CD14-positive monocyte (primary cell): ENCODE data around the gene ARHGAP33. TPM values are rescaled to one million over a fixed set of nuclear protein-coding genes. Genes with fewer than 3 reads are reported as not detected.
"Not testable (repeated sequence)": the region's sequence is repeated elsewhere in the genome, so short reads cannot be mapped to it uniquely, and the experiment has no call there.

ENCODE experiments used
- DNase-seq, 3 donors: peaks; one replicate each; pipeline ENCODE4 v3.0.0-alpha.2; 2011 to 2022
- H2AFZ ChIP-seq: 2 replicates; pipeline ENCODE4 v1.6.0; 2012; ENCODE audit warnings: mild to moderate bottlenecking, low read depth, low read length, inconsistent platforms; ENCODE audit not compliant: insufficient read depth, poor library complexity, severe bottlenecking
- H3K27ac ChIP-seq, 2 donors: 1 replicate in 1 of 2; 2 replicates in 1 of 2; pipeline ENCODE4 v1.5.1; 2012 to 2013; ENCODE audit warnings: low read length in 2 of 2, control low read depth in 1 of 2, inconsistent platforms in 1 of 2, low read depth in 1 of 2, mild to moderate bottlenecking in 1 of 2
- H3K27me3 ChIP-seq, 2 donors: one replicate each; pipeline versions ENCODE4 v1.6.0 to v1.6.1; 2011 to 2013; ENCODE audit warnings: low read length in 2 of 2; ENCODE audit not compliant: control insufficient read depth in 2 of 2, insufficient read depth in 2 of 2
- H3K36me3 ChIP-seq, 2 donors: replicated peaks in 1 of 2; 1 replicate in 1 of 2; 2 replicates in 1 of 2; pipeline versions ENCODE4 v1.5.1 to v1.6.1; 2012 to 2013; ENCODE audit warnings: low read length in 2 of 2, control low read depth in 1 of 2, inconsistent platforms in 1 of 2, mild to moderate bottlenecking in 1 of 2; ENCODE audit not compliant: insufficient read depth in 2 of 2, control insufficient read depth in 1 of 2
- H3K4me1 ChIP-seq, 2 donors: 1 replicate in 1 of 2; 2 replicates in 1 of 2; pipeline versions ENCODE4 v1.5.1 to v1.6.1; 2012 to 2013; ENCODE audit warnings: low read length in 2 of 2, control low read depth in 1 of 2, inconsistent platforms in 1 of 2, mild to moderate bottlenecking in 1 of 2, moderate library complexity in 1 of 2; ENCODE audit not compliant: insufficient read depth in 2 of 2, control insufficient read depth in 1 of 2
- H3K4me2 ChIP-seq: replicated peaks from 2 replicates; pipeline ENCODE3; 2012; ENCODE audit warnings: low read length, moderate library complexity, mild to moderate bottlenecking; ENCODE audit not compliant: poor library complexity, severe bottlenecking; ENCODE audit errors: extremely low read depth
- H3K4me3 ChIP-seq, 3 experiments: fragments of 200-600 bp in 1 of 3; sonication (generic) in 1 of 3; replicated peaks in 1 of 3; 1 replicate in 2 of 3; 2 replicates in 1 of 3; pipeline ENCODE4 v1.5.1; 2011 to 2013; ENCODE audit warnings: low read length in 3 of 3, mild to moderate bottlenecking in 3 of 3, control low read depth in 2 of 3, low read depth in 2 of 3, inconsistent platforms in 1 of 3, moderate library complexity in 1 of 3
- H3K79me2 ChIP-seq: 2 replicates; pipeline ENCODE4 v1.6.0; 2012; ENCODE audit warnings: mild to moderate bottlenecking, control low read depth, inconsistent platforms, low read length, moderate library complexity; ENCODE audit not compliant: insufficient read depth
- H3K9ac ChIP-seq: 2 replicates; pipeline ENCODE4 v1.6.0; 2017; ENCODE audit warnings: low read length, mild to moderate bottlenecking; ENCODE audit not compliant: insufficient read depth, poor library complexity, severe bottlenecking
- H3K9me3 ChIP-seq, 2 donors: replicated peaks in 1 of 2; 1 replicate in 1 of 2; 2 replicates in 1 of 2; pipeline versions ENCODE4 v1.5.1 to v1.6.1; 2012 to 2013; ENCODE audit warnings: low read length in 2 of 2, control low read depth in 1 of 2; ENCODE audit not compliant: control insufficient read depth in 1 of 2, insufficient read depth in 1 of 2
- H4K20me1 ChIP-seq: 2 replicates; pipeline ENCODE4 v1.6.0; 2012; ENCODE audit warnings: mild to moderate bottlenecking, low read length, control low read depth, moderate library complexity; ENCODE audit not compliant: insufficient read depth
- H3K27ac Mint-ChIP-seq, 7 donors: one replicate each; pipeline ENCODE4 v1.8.0; 2020; ENCODE audit warnings: mild to moderate bottlenecking in 7 of 7, mixed read lengths in 7 of 7, moderate library complexity in 6 of 7, inconsistent platforms in 2 of 7
- H3K27me3 Mint-ChIP-seq, 3 donors: one replicate each; pipeline ENCODE4 v1.8.0; 2021 to 2022; ENCODE audit warnings: low read depth in 3 of 3, mild to moderate bottlenecking in 3 of 3, mixed read lengths in 3 of 3, moderate library complexity in 3 of 3, inconsistent platforms in 1 of 3
- H3K36me3 Mint-ChIP-seq, 2 donors: one replicate each; pipeline ENCODE4 v1.8.0; 2020; ENCODE audit warnings: mixed read lengths in 2 of 2, inconsistent platforms in 1 of 2, mild to moderate bottlenecking in 1 of 2
- H3K4me1 Mint-ChIP-seq: one replicate; pipeline ENCODE4 v1.8.0; 2020; ENCODE audit warnings: mild to moderate bottlenecking, mixed read lengths
- H3K4me3 Mint-ChIP-seq, 2 donors: one replicate each; pipeline ENCODE4 v1.8.0; 2020; ENCODE audit warnings: mild to moderate bottlenecking in 2 of 2, mixed read lengths in 2 of 2, moderate library complexity in 1 of 2
- H3K9me3 Mint-ChIP-seq, 7 donors: one replicate each; pipeline ENCODE4 v1.8.0; 2020 to 2022; ENCODE audit warnings: mixed read lengths in 7 of 7, mild to moderate bottlenecking in 6 of 7, moderate library complexity in 6 of 7, inconsistent platforms in 2 of 7
- WGBS: methylation state at CpG from one replicate; pipeline ENCODE4 v1.1.5; 2013; ENCODE audit warnings: missing lambda C conversion rate; ENCODE audit not compliant: insufficient coverage; 5-methylcytosine and 5-hydroxymethylcytosine counted together
- intact Hi-C, 2 donors: fragments of 100-400 bp; cut with micrococcal nuclease; formaldehyde crosslinking; loops; one replicate each; pipeline versions ENCODE4 v1.15.0 to v1.15.1; 2023
- polyA plus RNA-seq, 3 donors: library from polyadenylated mRNA; depleted of rRNA in 1 of 3; unstranded in 2 of 3; stranded (reverse) in 1 of 3; fragments of 300-500 nt in 2 of 3; fragments of >200 nt in 1 of 3; fragmentation: Illumina TruSeq in 2 of 3; gene quantifications; 1 replicate in 2 of 3; 2 replicates in 1 of 3; pipeline ENCODE4 v1.2.3, GENCODE V29; 2012 to 2021
- TF ChIP-seq, protein P1 (sequence below): fragments of 200-600 bp; IDR thresholded peaks from one replicate; pipeline ENCODE4 v1.8.0; 2022; ENCODE audit warnings: antibody characterized with exemption, mild to moderate bottlenecking

ARHGAP33 gene
- polyA plus RNA-seq, 3 donors = 8.6 TPM; not detected in 2

DNA sequence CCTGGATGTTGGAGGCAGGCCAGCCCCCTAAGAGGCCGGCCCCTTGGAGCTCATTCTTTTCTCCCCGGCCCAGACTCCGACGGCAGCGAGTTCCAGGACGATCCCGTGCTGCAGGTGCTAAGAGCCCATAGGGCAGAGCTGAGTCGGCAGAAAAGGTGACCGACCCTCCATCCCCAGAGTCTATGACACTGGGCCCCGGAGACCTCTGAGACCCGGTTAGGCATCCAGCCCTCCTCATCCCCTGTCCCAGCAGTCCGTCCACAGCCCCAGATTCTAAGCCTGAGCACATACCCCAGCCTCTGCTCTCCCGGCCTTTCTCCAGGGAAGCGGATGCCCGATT, 7.3 kb upstream of the ARHGAP33 start:
- H3K4me3 Mint-ChIP-seq = no peak overlapping the region
- H3K4me1 Mint-ChIP-seq = no peaks in the 10 kb centered on the region
- Histone ChIP-seq H2AFZ (no peak overlapping the region), H3K4me3 (no peak overlapping the region), H3K9ac (no peak overlapping the region), H3K36me3 (peaks cover 8 to 22% of the 10 kb centered on the region in 2 donors), H4K20me1 (no peaks in the 10 kb centered on the region), H3K4me2 (no peak overlapping the region), H3K27me3 (no peaks in the 10 kb centered on the region), H3K79me2 (no peaks in the 10 kb centered on the region), H3K4me1 (no peaks in the 10 kb centered on the region), H3K9me3 (no peaks in the 10 kb centered on the region), H3K27ac (no peak overlapping the region)
- intact Hi-C loops = no loop called here
- WGBS = 92% methylated on average over 12 of the region's 15 CpGs
- peaks cover 0 to 2% (median 0%) of the 10 kb centered on the region in 7 donors for H3K9me3 Mint-ChIP-seq
- H3K36me3 Mint-ChIP-seq = peaks cover 24 to 47% of the 10 kb centered on the region in 2 donors
- H3K27ac Mint-ChIP-seq = no peak overlapping the region
- no peak for DNase-seq
- no peaks in the 10 kb centered on the region for H3K27me3 Mint-ChIP-seq
- TF ChIP-seq, protein P1, sequence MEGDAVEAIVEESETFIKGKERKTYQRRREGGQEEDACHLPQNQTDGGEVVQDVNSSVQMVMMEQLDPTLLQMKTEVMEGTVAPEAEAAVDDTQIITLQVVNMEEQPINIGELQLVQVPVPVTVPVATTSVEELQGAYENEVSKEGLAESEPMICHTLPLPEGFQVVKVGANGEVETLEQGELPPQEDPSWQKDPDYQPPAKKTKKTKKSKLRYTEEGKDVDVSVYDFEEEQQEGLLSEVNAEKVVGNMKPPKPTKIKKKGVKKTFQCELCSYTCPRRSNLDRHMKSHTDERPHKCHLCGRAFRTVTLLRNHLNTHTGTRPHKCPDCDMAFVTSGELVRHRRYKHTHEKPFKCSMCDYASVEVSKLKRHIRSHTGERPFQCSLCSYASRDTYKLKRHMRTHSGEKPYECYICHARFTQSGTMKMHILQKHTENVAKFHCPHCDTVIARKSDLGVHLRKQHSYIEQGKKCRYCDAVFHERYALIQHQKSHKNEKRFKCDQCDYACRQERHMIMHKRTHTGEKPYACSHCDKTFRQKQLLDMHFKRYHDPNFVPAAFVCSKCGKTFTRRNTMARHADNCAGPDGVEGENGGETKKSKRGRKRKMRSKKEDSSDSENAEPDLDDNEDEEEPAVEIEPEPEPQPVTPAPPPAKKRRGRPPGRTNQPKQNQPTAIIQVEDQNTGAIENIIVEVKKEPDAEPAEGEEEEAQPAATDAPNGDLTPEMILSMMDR = no peak

DNA sequence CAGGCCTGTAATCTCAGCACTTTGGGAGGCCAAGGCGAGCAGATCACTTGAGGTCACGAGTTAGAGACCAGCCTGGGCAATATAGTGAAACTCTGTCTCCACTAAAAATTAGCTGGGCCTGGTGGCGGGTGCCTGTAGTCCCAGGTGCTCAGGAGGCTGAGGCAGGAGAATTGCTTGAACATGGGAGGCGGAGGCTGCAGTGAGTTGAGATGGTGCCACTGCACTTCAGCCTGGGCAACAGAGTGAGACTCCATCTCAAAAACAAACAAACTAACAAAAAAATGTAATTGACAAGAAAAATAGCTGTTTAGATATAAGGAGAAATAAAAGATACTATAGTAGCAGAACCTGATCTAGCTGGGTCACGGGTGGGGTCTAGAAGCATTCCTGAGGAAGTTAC, 3.0 kb upstream of the ARHGAP33 start:
- H3K4me3 Mint-ChIP-seq, H3K9ac ChIP-seq, H3K27ac ChIP-seq, H2AFZ ChIP-seq, H3K27me3 Mint-ChIP-seq, H3K27me3 ChIP-seq, H3K4me2 ChIP-seq, DNase-seq, H3K36me3 ChIP-seq, H3K9me3 Mint-ChIP-seq, H4K20me1 ChIP-seq, H3K4me3 ChIP-seq, H3K9me3 ChIP-seq, H3K27ac Mint-ChIP-seq: not testable (repeated sequence)
- peaks cover 6 to 13% of the 10 kb centered on the region in 2 donors for H3K36me3 Mint-ChIP-seq
- Histone ChIP-seq H3K4me1 (peaks cover 14 to 19% of the 10 kb centered on the region in 2 donors), H3K79me2 (peaks cover 18% of the 10 kb centered on the region)
- H3K4me1 Mint-ChIP-seq = peaks cover 23% of the 10 kb centered on the region
- WGBS = 100% methylated on average over 3 of the region's 5 CpGs
- intact Hi-C loops = loop anchor here in 1 of 2 donors (10.0 kb wide), 2 partner anchors 102 to 282 kb away; partner anchors contain the start of genes THAP8 and WDR62
